Epithelial cell of prostate (primary cell): ENCODE results near the gene TMEM168.
"Not testable (repeated sequence)": the region's sequence is repeated elsewhere in the genome, so short reads cannot be mapped to it uniquely, and the experiment has no call there.

Source experiments
- DNase-seq: peaks from one replicate; pipeline ENCODE4 v3.0.0-alpha.2; 2011; ENCODE audit warnings: low read depth, low spot score
- H3K27ac ChIP-seq: fragments of 450-650 bp; 2 replicates; pipeline ENCODE4 v1.5.1; 2017; ENCODE audit warnings: mild to moderate bottlenecking

TMEM168 gene

DNA sequence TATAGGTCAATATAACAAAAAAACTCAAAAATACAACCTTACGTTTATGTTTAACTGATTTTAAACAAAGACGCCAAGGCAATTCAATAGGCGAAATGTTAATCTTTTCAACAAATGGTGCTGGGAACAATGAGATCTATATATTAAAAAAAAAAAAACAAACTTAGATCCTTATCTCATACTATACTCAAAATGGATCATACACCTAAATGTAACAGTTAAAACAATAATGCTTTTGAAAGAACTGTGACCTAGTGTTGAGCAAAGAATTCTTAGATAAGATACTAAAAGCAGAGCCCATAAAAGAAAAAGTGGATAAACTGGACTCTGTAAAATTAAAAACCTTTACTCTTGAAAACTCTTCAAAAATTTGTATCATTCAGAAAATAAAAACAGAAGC is 8.6 kb downstream of the TMEM168 start:
- DNase-seq, result no peak
- H3K27ac ChIP-seq, result no peak overlapping the region

GRCh38 chr7:112781110-112781509 is 9.1 kb downstream of the TMEM168 start:
- DNase-seq, result no peak
- no peak overlapping the region for H3K27ac ChIP-seq

DNA sequence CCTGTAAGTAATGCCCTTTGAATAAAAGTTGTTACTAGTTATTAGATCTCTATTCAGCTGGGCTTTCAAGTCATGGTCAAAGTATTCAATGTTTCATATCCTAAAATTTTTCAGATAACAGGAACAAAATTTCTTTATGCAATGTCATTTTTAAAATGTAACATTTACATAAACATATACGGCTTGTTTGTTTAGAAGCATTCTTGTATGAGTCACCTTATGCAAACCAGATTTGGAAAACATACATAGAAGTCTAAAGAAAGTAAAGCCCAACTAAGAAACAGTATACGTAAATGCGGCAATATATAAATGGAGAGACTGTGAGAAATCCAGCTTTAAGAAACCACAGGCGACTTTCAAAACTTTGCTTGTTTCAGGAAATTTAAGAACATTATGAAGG is 10.5 kb downstream of the TMEM168 start:
- DNase-seq, result no peak

DNA sequence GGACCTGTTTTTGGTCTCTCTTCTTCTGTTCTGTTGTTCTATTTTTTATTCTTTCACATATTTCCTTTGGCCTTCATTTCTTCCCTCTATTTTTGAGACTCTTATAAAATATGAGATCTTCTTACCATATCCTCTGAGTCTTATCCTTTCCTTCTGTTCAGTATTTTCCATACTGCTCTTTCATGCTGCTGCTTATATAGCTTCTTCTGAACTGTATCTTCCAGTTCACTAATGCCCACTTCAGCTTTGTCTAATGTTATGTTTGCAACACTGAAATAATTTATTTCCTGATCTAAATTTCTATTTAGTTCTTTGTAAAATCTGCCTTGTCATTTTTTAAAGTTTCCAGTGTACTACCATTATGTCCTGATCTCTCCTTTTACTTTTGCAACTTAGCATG is 12.8 kb downstream of the TMEM168 start:
- no peak overlapping the region for H3K27ac ChIP-seq
- DNase-seq, result no peak

More for the DNA sequence above, 10.5 kb downstream of the TMEM168 start:
- H3K27ac ChIP-seq, result no peak overlapping the region

DNA sequence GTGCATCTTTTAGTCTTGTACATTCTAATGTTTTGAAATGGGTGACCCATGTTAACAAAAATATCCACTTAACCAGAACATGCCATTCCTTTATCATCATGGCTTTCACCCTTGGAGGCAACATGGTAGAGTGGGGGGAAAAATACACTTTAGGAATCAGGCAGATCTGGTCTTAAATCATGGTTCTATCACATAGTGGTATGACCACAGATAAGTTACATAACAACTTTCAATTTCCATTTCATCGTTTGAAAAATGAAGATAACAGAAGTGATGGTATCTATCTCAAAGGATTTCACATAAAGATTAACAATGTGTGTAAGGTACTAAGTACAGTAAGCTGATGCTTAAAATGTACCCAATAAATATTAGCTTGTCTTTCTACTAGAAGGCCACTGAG is 19.0 kb downstream of the TMEM168 start:
- peak overlapping the region; percentile 65 for H3K27ac ChIP-seq
- DNase-seq, result no peak

- peak overlapping the region; percentile 65 for H3K27ac ChIP-seq
- DNase-seq, result peak; percentile 90
Measured at GRCh38 chr7:112770051-112770450, 20.1 kb downstream of the TMEM168 start.

DNA sequence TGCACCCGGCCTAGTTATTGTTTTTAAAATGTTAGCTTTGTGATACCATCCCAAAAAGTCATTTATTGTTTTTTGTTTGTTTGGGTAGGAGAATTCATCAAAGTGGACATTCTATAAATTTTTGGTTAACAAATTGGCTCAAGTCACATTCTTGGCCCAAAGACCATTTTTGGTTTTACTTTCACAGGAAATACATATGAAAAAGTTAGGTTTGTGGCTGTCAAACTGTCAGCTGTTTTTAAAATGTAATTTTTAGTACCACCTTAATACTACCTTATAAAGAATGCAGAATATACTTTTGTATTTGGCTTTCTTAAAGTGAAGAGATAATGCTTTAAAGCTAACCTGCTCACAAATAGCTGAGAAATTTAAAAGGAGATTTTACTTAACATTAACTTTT is 25.1 kb downstream of the TMEM168 start:
- DNase-seq, result no peak

GRCh38 chr7:112763996-112764395 is 26.2 kb downstream of the TMEM168 start:
- no peak for DNase-seq
- no peak overlapping the region for H3K27ac ChIP-seq

More for the DNA sequence above, 25.1 kb downstream of the TMEM168 start:
- no peak overlapping the region for H3K27ac ChIP-seq

GRCh38 chr7:112763298-112763697 is 26.9 kb downstream of the TMEM168 start:
- DNase-seq, result no peak
- no peak overlapping the region for H3K27ac ChIP-seq

DNA sequence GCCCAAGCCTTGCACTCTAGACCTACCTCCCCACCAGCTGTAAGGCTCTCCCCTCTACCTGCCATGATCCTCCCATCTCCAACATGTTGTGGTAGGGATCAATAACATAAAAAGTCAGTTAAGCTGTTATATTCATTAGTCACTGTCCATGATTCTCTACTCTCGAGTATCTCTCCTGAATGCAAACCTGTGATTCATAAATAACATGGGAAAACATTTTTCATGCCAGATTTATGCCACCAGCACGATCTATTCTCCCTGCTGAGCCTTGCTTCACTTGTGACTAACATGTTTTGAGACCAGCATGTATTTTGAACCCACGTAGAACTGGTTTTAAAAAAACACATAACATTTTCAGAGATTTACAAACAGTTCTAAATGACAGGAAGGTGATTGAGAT is 30.3 kb downstream of the TMEM168 start:
- no peak overlapping the region for H3K27ac ChIP-seq
- peak; percentile 43 for DNase-seq

GRCh38 chr7:112757337-112757736 is 32.9 kb downstream of the TMEM168 start:
- DNase-seq, result no peak
- no peak overlapping the region for H3K27ac ChIP-seq

GRCh38 chr7:112753298-112753697 is 36.9 kb downstream of the TMEM168 start:
- H3K27ac ChIP-seq, result no peak overlapping the region
- no peak for DNase-seq

DNA sequence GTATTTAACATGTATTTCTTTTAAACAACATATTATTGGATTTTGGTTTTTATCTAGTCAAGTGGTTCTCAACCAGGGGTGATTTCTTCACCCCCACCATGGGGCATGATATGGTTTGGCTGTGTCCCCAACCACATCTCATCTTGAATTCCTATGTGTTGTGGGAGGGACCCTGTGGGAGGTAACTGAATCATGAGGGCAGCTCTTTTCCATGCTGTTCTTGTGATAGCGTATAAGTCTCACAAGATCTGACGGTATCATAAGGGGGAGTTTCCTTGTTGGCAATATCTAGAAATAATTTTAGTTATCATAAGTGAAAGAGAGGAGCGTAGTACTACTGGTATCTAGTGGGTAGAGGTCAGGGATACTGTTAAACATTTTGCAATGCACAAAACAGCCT is 37.6 kb downstream of the TMEM168 start:
- no peak overlapping the region for H3K27ac ChIP-seq
- DNase-seq, result no peak

- no peak for DNase-seq
- H3K27ac ChIP-seq, result no peak overlapping the region
Measured at GRCh38 chr7:112749775-112750174, 40.4 kb downstream of the TMEM168 start.

GRCh38 chr7:112748381-112748780 is 41.8 kb downstream of the TMEM168 start:
- no peak for DNase-seq

DNA sequence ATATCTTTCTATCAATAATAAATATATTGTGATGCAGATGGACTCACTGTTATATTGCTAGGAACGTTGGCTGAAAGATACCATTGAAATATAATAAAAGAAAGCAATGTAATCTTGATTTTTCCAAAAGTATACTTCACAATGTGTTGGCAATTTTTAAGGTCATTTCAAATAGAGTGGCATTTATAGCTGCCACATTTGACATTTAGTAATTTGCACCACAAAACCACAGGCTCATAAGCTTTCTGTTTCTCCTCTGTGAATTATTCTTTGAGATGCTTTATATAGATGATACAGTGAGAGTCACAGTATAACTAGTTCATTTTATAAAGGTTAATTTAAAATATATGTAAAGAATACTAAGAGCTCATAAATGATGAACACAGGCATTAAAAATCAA is 44.6 kb downstream of the TMEM168 start:
- H3K27ac ChIP-seq, result no peak overlapping the region

More at GRCh38 chr7:112748381-112748780, 41.8 kb downstream of the TMEM168 start:
- no peak overlapping the region for H3K27ac ChIP-seq

DNA sequence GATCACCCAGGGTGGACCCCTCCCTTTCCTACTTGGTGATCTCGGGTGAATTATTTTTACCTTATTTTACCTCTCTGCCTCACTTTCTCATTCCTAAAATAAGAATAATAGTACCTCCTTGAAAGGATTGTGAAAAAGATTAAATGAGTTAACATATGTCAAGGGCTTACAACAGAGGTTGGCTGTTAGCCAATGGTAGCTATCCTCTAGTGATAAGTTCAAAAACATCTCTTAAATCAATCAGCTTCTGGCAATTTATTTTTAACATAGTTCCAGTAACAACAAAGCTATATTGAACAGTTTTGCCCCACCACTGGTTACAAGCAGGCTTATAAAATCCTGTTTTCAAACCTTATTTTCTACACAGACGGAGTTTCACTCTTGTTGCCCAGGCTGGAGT is 45.4 kb downstream of the TMEM168 start:
- H3K27ac ChIP-seq, result no peak overlapping the region
- no peak for DNase-seq

More for the DNA sequence above, 44.6 kb downstream of the TMEM168 start:
- no peak for DNase-seq

DNA sequence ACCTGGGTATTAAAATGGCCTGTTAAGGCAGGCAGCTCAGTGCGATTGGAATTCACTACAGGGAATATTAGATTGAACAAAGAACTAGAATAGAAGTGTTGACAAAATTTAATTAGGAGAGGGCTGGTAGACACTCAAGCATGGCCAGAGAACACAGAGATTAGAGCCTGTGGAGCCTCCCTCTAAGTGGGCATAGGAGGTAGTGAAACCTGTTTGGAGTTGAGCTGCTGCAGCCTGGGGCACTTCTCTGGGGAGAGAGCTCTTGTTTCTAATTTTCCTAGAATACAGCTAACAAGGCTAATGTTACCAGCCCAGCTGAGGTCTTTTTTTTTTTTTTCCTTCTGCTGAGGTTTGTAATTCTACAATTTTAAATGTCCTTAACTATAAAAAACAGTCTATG is 46.4 kb downstream of the TMEM168 start:
- no peak overlapping the region for H3K27ac ChIP-seq
- DNase-seq, result peak; percentile 3

GRCh38 chr7:112740667-112741066 is 49.5 kb downstream of the TMEM168 start:
- no peak overlapping the region for H3K27ac ChIP-seq
- no peak for DNase-seq

DNA sequence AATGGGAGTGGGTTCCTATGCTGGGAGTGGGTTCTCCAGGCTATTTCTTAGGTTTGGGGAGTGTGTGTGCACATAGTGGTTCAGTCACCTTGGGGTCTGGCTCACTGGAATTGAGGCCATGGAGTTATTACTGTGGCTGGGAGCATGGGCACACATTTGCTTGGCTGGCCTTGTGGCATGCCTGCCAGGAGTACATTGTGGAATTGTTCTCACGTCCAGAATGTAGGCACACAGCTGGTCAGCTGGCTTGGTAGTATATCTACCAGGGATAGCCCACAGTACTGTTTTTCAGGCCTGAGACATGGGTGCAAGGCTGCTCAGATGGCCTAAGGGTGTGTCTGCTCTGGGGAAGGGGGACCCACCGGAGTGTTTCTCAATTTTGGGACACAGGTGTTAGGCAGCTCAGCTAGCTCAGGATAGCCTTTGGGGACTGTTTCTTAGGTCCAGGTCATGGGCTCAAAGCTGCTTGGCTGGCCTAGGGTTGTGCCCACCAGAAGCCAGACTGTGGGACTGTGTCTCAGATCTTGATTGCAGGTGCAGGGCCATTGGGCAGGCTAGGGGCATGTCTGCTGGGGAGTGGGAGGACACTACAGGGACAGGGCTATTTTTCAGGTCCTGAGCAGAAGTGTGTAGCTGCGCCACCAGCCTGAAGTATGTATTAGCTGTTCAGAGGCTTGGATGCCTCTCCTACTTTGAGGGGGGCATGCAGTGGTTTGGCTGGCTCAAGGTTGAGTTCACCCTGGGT is 50.6 kb downstream of the TMEM168 start:
- H3K27ac ChIP-seq, result no peak overlapping the region
- no peak for DNase-seq

GRCh38 chr7:112735261-112735660 is 54.9 kb downstream of the TMEM168 start:
- H3K27ac ChIP-seq, result no peak overlapping the region
- no peak for DNase-seq

GRCh38 chr7:112731324-112731723 is 58.9 kb downstream of the TMEM168 start:
- not testable (repeated sequence) for H3K27ac ChIP-seq, DNase-seq
